Measurements from ENCODE around the gene INO80E.
A peak's percentile ranks its signal among the peaks of the same experiment; 100 is the strongest.

INO80E gene

DNA sequence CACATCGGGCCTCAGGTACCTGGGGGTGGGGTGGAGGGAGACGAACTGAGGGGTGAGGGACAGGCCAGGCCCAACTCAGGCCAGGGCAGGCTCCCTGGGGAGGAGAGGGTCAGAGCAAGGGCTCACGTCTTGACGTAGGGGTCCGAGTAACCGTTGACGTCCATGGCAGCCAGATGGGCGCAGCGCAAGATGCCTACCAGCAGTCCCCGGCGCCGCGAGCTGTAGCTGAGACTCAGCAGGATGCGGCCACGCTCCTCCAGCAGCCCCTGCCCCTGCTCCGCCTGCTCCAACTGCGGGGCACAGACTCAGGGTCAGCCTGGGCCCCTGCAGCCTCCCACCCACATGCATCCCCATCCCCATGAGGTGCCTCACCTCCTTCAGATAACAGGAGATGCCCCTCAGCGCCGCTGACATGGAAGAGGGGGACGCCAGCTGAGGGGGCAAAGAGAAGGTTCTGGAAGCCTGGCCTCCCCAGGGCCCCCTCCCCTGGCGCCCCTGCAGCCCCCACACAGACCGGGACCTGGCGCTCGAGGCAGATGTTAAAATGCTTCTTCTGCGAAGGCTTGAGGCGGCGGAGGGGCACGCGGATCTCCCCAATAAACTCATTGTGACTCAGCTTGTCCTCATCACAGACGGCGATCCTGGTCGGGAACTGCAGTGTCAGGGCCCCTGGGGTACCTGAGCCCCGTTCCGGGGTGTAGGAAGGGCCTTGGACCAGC lies 10.8 kb downstream of the INO80E start:
- DNase-seq (ENCODE audit: low spot score) = no peak
- no peak overlapping the region for H3K4me3 ChIP-seq
- TF ChIP-seq, protein P1, sequence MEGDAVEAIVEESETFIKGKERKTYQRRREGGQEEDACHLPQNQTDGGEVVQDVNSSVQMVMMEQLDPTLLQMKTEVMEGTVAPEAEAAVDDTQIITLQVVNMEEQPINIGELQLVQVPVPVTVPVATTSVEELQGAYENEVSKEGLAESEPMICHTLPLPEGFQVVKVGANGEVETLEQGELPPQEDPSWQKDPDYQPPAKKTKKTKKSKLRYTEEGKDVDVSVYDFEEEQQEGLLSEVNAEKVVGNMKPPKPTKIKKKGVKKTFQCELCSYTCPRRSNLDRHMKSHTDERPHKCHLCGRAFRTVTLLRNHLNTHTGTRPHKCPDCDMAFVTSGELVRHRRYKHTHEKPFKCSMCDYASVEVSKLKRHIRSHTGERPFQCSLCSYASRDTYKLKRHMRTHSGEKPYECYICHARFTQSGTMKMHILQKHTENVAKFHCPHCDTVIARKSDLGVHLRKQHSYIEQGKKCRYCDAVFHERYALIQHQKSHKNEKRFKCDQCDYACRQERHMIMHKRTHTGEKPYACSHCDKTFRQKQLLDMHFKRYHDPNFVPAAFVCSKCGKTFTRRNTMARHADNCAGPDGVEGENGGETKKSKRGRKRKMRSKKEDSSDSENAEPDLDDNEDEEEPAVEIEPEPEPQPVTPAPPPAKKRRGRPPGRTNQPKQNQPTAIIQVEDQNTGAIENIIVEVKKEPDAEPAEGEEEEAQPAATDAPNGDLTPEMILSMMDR (IDR thresholded peaks at IDR 0.05) = no peak
- no peak overlapping the region for H3K27ac ChIP-seq

DNA sequence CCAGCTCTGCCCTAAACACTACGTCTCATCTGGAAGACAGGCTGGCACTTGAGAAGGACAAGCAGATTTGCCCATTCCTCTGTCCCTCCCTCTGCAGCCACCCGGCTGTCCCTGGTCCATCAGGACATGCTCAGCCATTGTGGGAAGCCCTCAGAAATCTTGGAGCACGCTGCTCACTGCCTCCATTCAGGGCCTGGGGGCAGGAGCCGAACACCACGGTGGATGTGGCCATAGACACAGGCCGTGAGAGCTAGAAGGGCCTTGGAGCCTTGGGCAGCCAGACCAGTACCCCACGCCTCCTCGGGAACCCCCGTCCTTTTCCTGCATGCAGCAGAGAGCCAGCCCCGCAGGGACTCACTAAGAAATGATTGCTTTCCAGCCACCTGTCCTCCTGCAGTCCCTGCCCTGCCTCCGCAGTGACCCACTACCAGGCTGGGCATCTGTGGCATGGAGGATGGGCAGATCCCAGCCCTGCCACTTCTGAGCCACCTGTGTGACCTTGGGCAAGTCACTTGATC lies 11.4 kb downstream of the INO80E start:
- DNase-seq (ENCODE audit: low spot score) = no peak
- H3K4me3 ChIP-seq = no peak overlapping the region
- TF ChIP-seq, protein P1 (IDR thresholded peaks at IDR 0.05) = no peak
- no peak overlapping the region for H3K27ac ChIP-seq

GRCh38 chr16:30009085-30009862 lies 13.2 kb downstream of the INO80E start:
- Histone ChIP-seq H3K27ac (no peak overlapping the region), H3K4me3 (no peak overlapping the region)
- TF ChIP-seq, protein P1 (IDR thresholded peaks at IDR 0.05) = no peak
- no peak for DNase-seq (ENCODE audit: low spot score)

DNA sequence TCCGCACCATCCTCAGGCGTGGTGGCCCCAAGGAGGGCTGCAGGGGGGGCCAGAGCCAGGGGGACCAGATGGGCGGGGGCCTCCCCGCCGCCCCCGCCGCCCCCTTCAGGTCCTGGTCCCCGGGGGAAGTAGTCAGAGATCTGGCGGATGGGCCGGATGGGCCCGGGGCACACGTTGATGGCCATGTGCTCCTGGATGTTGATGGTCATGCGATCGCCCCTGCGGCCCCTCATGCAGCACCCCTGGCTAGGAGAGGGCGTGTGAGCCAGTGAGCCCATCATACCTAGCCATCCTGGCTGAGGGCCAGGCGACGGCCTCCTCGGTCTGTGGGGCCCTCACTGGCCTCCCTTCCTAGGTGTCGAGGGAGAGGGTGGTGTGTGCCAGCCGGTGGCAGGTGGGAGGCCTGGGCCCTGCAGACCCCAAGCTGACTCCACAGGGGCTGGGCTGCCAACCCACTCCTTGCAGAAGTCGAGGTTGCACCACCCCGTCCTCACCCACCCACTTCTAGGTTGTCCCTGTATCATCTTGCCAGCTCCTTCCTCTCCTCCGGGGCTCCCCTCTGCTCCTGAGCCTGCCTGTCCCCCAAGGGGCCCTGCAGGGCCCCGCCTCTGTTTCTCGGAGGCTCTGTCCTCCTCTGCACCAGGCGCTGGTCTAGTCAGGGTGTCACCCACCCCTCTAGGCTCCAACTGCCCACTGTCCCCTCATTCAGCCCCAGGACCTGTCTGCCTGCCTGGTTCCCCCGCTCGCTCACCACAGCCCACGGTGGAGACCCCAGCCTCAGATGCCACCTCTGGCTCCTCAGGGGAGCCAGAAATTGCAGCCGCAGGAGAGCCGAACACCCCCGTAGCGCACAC lies 14.2 kb downstream of the INO80E start:
- TF ChIP-seq, protein P1 (IDR thresholded peaks at IDR 0.05) = no peak
- H3K27ac ChIP-seq = no peak overlapping the region
- DNase-seq (ENCODE audit: low spot score) = no peak
- H3K4me3 ChIP-seq = peak overlapping the region; percentile 70

DNA sequence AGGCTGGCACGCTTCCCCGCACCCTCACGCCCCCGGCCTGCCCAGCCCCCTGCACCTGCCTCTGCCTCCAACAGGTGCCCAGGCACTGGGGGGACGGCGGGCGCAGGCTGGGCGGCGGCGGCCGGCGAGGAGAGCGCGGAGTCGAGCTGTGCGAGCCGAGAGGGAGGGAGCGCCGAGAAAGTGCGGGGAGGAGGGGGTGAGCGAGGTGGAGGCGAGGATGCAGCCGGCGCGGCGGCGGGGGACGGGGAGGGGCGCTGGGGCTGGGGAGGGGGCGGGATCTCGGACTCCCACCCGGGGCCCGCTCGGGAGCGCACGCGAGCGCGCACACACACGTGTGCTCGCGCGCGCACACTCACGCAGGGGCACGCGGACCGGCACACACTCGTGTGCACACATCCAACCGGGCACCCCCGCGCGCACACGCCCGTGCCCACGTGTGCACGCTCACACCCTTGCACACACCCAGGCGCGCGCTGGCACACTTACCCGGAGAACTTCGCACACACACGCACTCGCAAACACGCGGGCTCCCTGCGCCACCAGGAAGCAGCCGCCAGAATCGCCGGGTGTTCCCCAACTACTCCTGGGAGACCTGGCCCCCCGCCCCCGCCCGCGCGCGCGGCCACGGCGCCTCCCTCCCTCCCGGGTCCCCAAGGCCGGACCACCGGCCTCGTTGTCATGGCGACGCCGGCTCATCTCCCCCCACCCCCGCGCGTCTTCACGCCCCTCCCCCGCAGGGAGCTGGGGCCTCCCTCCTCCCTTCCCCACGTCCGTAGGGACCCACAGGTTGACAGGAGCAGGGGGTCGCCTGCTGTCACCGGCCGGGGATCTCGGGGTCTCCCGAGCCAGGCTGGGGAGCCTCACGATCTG lies 15.0 kb downstream of the INO80E start, which contains the start of gene DOC2A:
DOC2A (minus strand) TSS at position 184 of the 870 bp plus-strand sequence. CDS start 805 bp downstream, outside the sequence.
- TF ChIP-seq, protein P1 (IDR thresholded peaks at IDR 0.05) = no peak
- no peak within 1 kb of the TSS for H3K27ac ChIP-seq
- no peak for DNase-seq (ENCODE audit: low spot score)
- peak within 1 kb of the TSS; percentile 70 for H3K4me3 ChIP-seq
